ENCODE results near the gene CHURC1. TPM values are rescaled to one million over a fixed set of nuclear protein-coding genes. Genes with fewer than 3 reads are reported as not detected.

CHURC1 gene
- total and polyA plus RNA-seq, 2 of the 4 experiments (the other 2 are of a cell fraction) = 38.0 to 69.5 TPM

Small RNA genes lying within 50 kb of the gene (microRNA-seq; reads per million reads assigned to microRNA genes)
- gene RPPH1-2P (ENCODE audit: insufficient read depth, insufficient read length) = not detected

Small RNA genes lying within 50 kb of the gene (small RNA-seq; reads per million reads assigned to genes)
- gene RPPH1-2P = 0 to 0.60 (median 0) reads per million in 5 experiments

Other genes starting within 250 kb of the CHURC1 start
- 4.4 and 8.2 TPM in 2 replicates for gene PLEKHG3, start 210.0 kb upstream of the CHURC1 start, total RNA-seq (2012; rRNA removed)
- gene PLEKHG3, start 210.0 kb upstream of the CHURC1 start, polyA plus RNA-seq (2012; rRNA removed) = 8.4 and 10.6 TPM in 2 replicates
- under 0.01 TPM in 2 replicates for gene SPTB, start 34.5 kb upstream of the CHURC1 start, total RNA-seq (2012; rRNA removed)
- 0.03 and 0.07 TPM in 2 replicates for gene SPTB, start 34.5 kb upstream of the CHURC1 start, polyA plus RNA-seq (2012; rRNA removed)
- gene GPX2, start 28.3 kb downstream of the CHURC1 start, total RNA-seq (2012; rRNA removed) = not detected in 2 replicates
- not detected in 2 replicates for gene GPX2, start 28.3 kb downstream of the CHURC1 start, polyA plus RNA-seq (2012; rRNA removed)
- gene RAB15, start 57.9 kb downstream of the CHURC1 start, total RNA-seq (2012; rRNA removed) = 3.3 and 3.4 TPM in 2 replicates
- 7.0 and 7.8 TPM in 2 replicates for gene RAB15, start 57.9 kb downstream of the CHURC1 start, polyA plus RNA-seq (2012; rRNA removed)
- gene FNTB, start 72.4 kb downstream of the CHURC1 start, total RNA-seq (2012; rRNA removed) = 8.1 and 9.9 TPM in 2 replicates
- 17.8 and 18.5 TPM in 2 replicates for gene FNTB, start 72.4 kb downstream of the CHURC1 start, polyA plus RNA-seq (2012; rRNA removed)
- gene MAX, start 188.1 kb downstream of the CHURC1 start, total RNA-seq (2012; rRNA removed) = 35.3 and 45.2 TPM in 2 replicates
- gene MAX, start 188.1 kb downstream of the CHURC1 start, polyA plus RNA-seq (2012; rRNA removed) = 51.8 and 65.1 TPM in 2 replicates